H9 (cell line): Measurements from ENCODE around the gene MED29. TPM values are rescaled to one million over a fixed set of nuclear protein-coding genes. Genes with fewer than 3 reads are reported as not detected.

Source experiments
- DNase-seq: peaks from one replicate; pipeline ENCODE4 v3.0.0-alpha.2; 2017
- H2AFZ ChIP-seq: one replicate; pipeline ENCODE4 v1.6.1; 2013; ENCODE audit warnings: mild to moderate bottlenecking, low read length, control low read depth, moderate library complexity
- H2AK5ac ChIP-seq: 2 replicates; pipeline ENCODE4 v1.6.1; 2013; ENCODE audit warnings: low read length, control low read depth, mixed read lengths; ENCODE audit not compliant: insufficient read length
- H2BK120ac ChIP-seq: one replicate; pipeline ENCODE4 v1.6.1; 2013; ENCODE audit warnings: low read depth, mild to moderate bottlenecking, low read length, control low read depth, inconsistent platforms; ENCODE audit not compliant: poor library complexity, severe bottlenecking
- H2BK12ac ChIP-seq: 2 replicates; pipeline ENCODE4 v1.6.1; 2013; ENCODE audit warnings: low read length, control low read depth, mixed read lengths, low read depth; ENCODE audit not compliant: insufficient read length
- H2BK15ac ChIP-seq: 2 replicates; pipeline ENCODE4 v1.6.1; 2013; ENCODE audit warnings: low read depth, low read length, control low read depth
- H2BK20ac ChIP-seq: one replicate; pipeline ENCODE4 v1.6.1; 2013; ENCODE audit warnings: low read depth, mild to moderate bottlenecking, low read length, control low read depth, inconsistent platforms; ENCODE audit not compliant: poor library complexity, severe bottlenecking
- H2BK5ac ChIP-seq: 2 replicates; pipeline ENCODE4 v1.6.1; 2013; ENCODE audit warnings: low read length, control low read depth, mixed read lengths; ENCODE audit not compliant: insufficient read length
- H3K14ac ChIP-seq: 2 replicates; pipeline ENCODE4 v1.6.1; 2013; ENCODE audit warnings: low read length, control low read depth; ENCODE audit not compliant: insufficient read depth
- H3K18ac ChIP-seq: 2 replicates; pipeline ENCODE4 v1.6.1; 2013; ENCODE audit warnings: low read depth, mild to moderate bottlenecking, mixed read lengths, low read length, control low read depth; ENCODE audit not compliant: insufficient read length
- H3K23ac ChIP-seq: 2 replicates; pipeline ENCODE4 v1.6.1; 2013; ENCODE audit warnings: low read length, control low read depth, mixed read lengths, low read depth; ENCODE audit not compliant: insufficient read length
- H3K23me2 ChIP-seq: 2 replicates; pipeline ENCODE4 v1.6.1; 2013; ENCODE audit warnings: low read depth, mild to moderate bottlenecking, mixed read lengths, low read length, control low read depth; ENCODE audit not compliant: insufficient read length, poor library complexity, severe bottlenecking
- H3K27ac ChIP-seq: 2 replicates; pipeline ENCODE4 v1.5.1; 2013; ENCODE audit warnings: low read length, control low read depth, mixed read lengths, low read depth; ENCODE audit not compliant: insufficient read length
- H3K27me3 ChIP-seq: 2 replicates; pipeline ENCODE4 v1.6.1; 2013; ENCODE audit warnings: low read length, control low read depth, inconsistent platforms; ENCODE audit not compliant: insufficient read depth
- H3K4ac ChIP-seq: 2 replicates; pipeline ENCODE4 v1.6.1; 2013; ENCODE audit warnings: low read depth, mild to moderate bottlenecking, control low read depth, inconsistent platforms, low read length, moderate library complexity
- H3K4me1 ChIP-seq: 2 replicates; pipeline ENCODE4 v1.6.1; 2013; ENCODE audit warnings: low read length, control low read depth, inconsistent platforms; ENCODE audit not compliant: insufficient read depth
- H3K4me2 ChIP-seq: 2 replicates; pipeline ENCODE4 v1.6.1; 2013; ENCODE audit warnings: low read length, control low read depth, mixed read lengths; ENCODE audit not compliant: insufficient read length, insufficient read depth
- H3K56ac ChIP-seq: 2 replicates; pipeline ENCODE4 v1.6.1; 2013; ENCODE audit warnings: low read depth, mild to moderate bottlenecking, mixed read lengths, low read length, control low read depth; ENCODE audit not compliant: insufficient read length
- H3K79me1 ChIP-seq: 2 replicates; pipeline ENCODE4 v1.6.1; 2013; ENCODE audit warnings: low read depth, mild to moderate bottlenecking, moderate library complexity, low read length, control low read depth, inconsistent platforms; ENCODE audit not compliant: insufficient read depth, poor library complexity, severe bottlenecking
- H3K79me2 ChIP-seq: 2 replicates; pipeline ENCODE4 v1.6.1; 2013; ENCODE audit warnings: low read length, control low read depth, inconsistent platforms; ENCODE audit not compliant: insufficient read depth
- H3K9ac ChIP-seq: 2 replicates; pipeline ENCODE4 v1.6.1; 2013; ENCODE audit warnings: low read length, control low read depth, mixed read lengths; ENCODE audit not compliant: insufficient read length; ENCODE audit errors: extremely low read depth
- H3K9me3 ChIP-seq: one replicate; pipeline ENCODE4 v1.6.1; 2013; ENCODE audit warnings: low read depth, low read length, inconsistent platforms; ENCODE audit not compliant: control insufficient read depth
- H3T11ph ChIP-seq: one replicate; pipeline ENCODE4 v1.6.1; 2013; ENCODE audit warnings: mild to moderate bottlenecking, low read length, control low read depth, inconsistent platforms
- H4K20me1 ChIP-seq: one replicate; pipeline ENCODE4 v1.6.1; 2013; ENCODE audit not compliant: control insufficient read depth, insufficient read length, insufficient read depth
- H4K5ac ChIP-seq: 2 replicates; pipeline ENCODE4 v1.6.1; 2013; ENCODE audit warnings: low read depth, mild to moderate bottlenecking, mixed read lengths, low read length, control low read depth; ENCODE audit not compliant: insufficient read length
- H4K8ac ChIP-seq: replicated peaks from 2 replicates; pipeline ENCODE4 v1.6.1; 2013; ENCODE audit warnings: low read length, control low read depth, mixed read lengths, low read depth; ENCODE audit not compliant: insufficient read length
- H4K91ac ChIP-seq: 2 replicates; pipeline ENCODE4 v1.6.1; 2013; ENCODE audit warnings: low read depth, mild to moderate bottlenecking, moderate library complexity, mixed read lengths, low read length, control low read depth; ENCODE audit not compliant: insufficient read length
- H3K27ac Mint-ChIP-seq, 3 experiments: 2 replicates in 2 of 3; 3 replicates in 1 of 3; pipeline ENCODE4 v1.8.0; 2020 to 2021; ENCODE audit warnings: mixed read lengths in 3 of 3, mild to moderate bottlenecking in 1 of 3, moderate library complexity in 1 of 3
- H3K27me3 Mint-ChIP-seq: 2 replicates; pipeline ENCODE4 v1.8.0; 2021; ENCODE audit warnings: low read depth, mild to moderate bottlenecking, moderate library complexity, mixed read lengths
- H3K36me3 Mint-ChIP-seq, 3 experiments: 2 replicates in 2 of 3; 3 replicates in 1 of 3; pipeline ENCODE4 v1.8.0; 2020 to 2021; ENCODE audit warnings: low read depth in 3 of 3, mixed read lengths in 3 of 3; ENCODE audit not compliant: insufficient read depth in 1 of 3
- H3K4me1 Mint-ChIP-seq, 2 experiments: 2 replicates each; pipeline ENCODE4 v1.8.0; 2020; ENCODE audit warnings: mixed read lengths in 2 of 2
- H3K4me3 Mint-ChIP-seq, 2 experiments: 2 replicates in 1 of 2; 3 replicates in 1 of 2; pipeline ENCODE4 v1.8.0; 2020 to 2021; ENCODE audit warnings: mild to moderate bottlenecking in 2 of 2, mixed read lengths in 2 of 2, moderate library complexity in 1 of 2
- H3K9me3 Mint-ChIP-seq, 2 experiments: 2 replicates in 1 of 2; 3 replicates in 1 of 2; pipeline ENCODE4 v1.8.0; 2020; ENCODE audit warnings: mild to moderate bottlenecking in 2 of 2, mixed read lengths in 2 of 2, moderate library complexity in 1 of 2
- WGBS: extraction: QIAGEN DNeasy Blood & Tissue Kit; methylation state at CpG from one replicate; pipeline ENCODE4 v1.1.7; 2013; ENCODE audit warnings: missing lambda C conversion rate, low lambda C conversion rate, mixed read lengths; ENCODE audit not compliant: insufficient read length; ENCODE audit errors: extremely low coverage; 5-methylcytosine and 5-hydroxymethylcytosine counted together
- total RNA-seq: library from RNA; stranded (reverse); gene quantifications from 2 replicates; pipeline ENCODE4 v1.2.1, GENCODE V29; 2021
- TF ChIP-seq, protein P1 (sequence below): fragments of 200-600 bp; sonication (generic); conservative IDR thresholded peaks from 3 replicates; pipeline ENCODE4 v1.8.0; 2021; ENCODE audit warnings: antibody characterized with exemption, mild to moderate bottlenecking

MED29 gene
- total RNA-seq, 1 experiment from 2014 or later: 48.3 TPM

DNA sequence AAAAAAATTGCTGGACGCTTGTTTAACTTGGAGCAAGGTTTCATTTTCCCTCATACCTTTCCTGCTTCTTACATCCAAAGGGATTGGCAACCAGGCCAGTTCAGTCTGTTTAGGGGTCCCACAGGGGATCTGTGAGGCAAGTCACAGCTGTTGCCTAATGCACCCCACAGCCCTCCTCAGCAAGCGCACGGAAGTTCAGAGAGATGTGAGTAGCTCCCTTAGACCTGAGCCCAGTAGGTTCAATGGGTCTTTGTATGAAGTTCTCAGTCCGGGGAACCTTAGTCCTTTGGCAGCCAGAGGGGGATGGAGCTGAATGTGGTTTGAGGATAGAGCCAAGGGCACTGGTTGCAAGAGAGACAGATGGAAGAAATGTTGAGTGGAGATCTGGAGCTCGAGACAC is 35.9 kb upstream of the MED29 start:
- Histone ChIP-seq H4K8ac (no peak overlapping the region), H2AK5ac (no peak overlapping the region), H2BK5ac (no peak overlapping the region), H2BK120ac (no peak overlapping the region), H3K27ac (no peak overlapping the region), H4K5ac (no peak overlapping the region), H3K9me3 (no peaks in the 10 kb centered on the region), H2BK12ac (no peak overlapping the region), H3K4ac (no peak overlapping the region), H3K14ac (no peak overlapping the region), H3K23me2 (no peaks in the 10 kb centered on the region), H3K79me2 (no peaks in the 10 kb centered on the region), H2BK20ac (no peak overlapping the region), H2AFZ (no peak overlapping the region), H4K91ac (no peak overlapping the region), H3K9ac (no peak overlapping the region), H3K79me1 (no peaks in the 10 kb centered on the region), H4K20me1 (no peaks in the 10 kb centered on the region), H3K18ac (no peak overlapping the region), H3K4me1 (no peaks in the 10 kb centered on the region), H3K27me3 (no peaks in the 10 kb centered on the region; the same call in 1 of the 2 replicates), H3T11ph (no peak overlapping the region), H2BK15ac (no peak overlapping the region), H3K56ac (no peak overlapping the region), H3K23ac (no peak overlapping the region), H3K4me2 (no peak overlapping the region)
- TF ChIP-seq, protein P1, sequence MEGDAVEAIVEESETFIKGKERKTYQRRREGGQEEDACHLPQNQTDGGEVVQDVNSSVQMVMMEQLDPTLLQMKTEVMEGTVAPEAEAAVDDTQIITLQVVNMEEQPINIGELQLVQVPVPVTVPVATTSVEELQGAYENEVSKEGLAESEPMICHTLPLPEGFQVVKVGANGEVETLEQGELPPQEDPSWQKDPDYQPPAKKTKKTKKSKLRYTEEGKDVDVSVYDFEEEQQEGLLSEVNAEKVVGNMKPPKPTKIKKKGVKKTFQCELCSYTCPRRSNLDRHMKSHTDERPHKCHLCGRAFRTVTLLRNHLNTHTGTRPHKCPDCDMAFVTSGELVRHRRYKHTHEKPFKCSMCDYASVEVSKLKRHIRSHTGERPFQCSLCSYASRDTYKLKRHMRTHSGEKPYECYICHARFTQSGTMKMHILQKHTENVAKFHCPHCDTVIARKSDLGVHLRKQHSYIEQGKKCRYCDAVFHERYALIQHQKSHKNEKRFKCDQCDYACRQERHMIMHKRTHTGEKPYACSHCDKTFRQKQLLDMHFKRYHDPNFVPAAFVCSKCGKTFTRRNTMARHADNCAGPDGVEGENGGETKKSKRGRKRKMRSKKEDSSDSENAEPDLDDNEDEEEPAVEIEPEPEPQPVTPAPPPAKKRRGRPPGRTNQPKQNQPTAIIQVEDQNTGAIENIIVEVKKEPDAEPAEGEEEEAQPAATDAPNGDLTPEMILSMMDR: no peak
- no peak for DNase-seq
- H3K4me1 Mint-ChIP-seq: no peaks in the 10 kb centered on the region
- H3K9me3 Mint-ChIP-seq: no peaks in the 10 kb centered on the region
- WGBS: no CpG with 5 or more reads among the region's 5 CpGs
- peaks cover 41 to 74% (median 70%) of the 10 kb centered on the region in 3 experiments for H3K36me3 Mint-ChIP-seq
- H3K27me3 Mint-ChIP-seq: no peaks in the 10 kb centered on the region; the same call in 1 of the 2 replicates
- no peak overlapping the region for H3K4me3 Mint-ChIP-seq
- H3K27ac Mint-ChIP-seq: no peak overlapping the region
